NCI-H1930 (cell line): ENCODE measurements around the gene RPLP1.
"Not testable (repeated sequence)": the region's sequence is repeated elsewhere in the genome, so short reads cannot be mapped to it uniquely, and the experiment has no call there.

Experiments used
- DNase-seq, 2 experiments: peaks; one replicate each; lab custom pipeline; 2025; lab: John Stamatoyannopoulos, UW

Gene RPLP1

DNA sequence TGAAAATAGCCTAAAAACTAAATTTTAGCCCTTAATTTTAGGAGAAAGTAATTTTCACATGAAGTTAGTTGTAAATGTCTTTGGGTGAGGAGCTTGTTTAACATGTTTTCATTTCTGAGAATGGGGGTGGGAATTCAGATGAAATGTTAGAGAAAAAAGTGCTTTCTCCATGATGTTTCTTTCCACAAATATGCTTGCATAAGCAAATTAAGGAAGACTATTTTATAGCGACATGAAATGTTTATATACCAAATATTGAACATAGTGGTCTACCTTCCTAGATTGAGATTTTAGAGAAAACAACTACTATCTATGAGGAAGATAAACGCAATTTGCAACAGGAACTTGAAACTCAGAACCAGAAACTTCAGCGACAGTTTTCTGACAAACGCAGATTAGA lies 13.0 kb upstream of the RPLP1 start:
- DNase-seq = no peak

DNA sequence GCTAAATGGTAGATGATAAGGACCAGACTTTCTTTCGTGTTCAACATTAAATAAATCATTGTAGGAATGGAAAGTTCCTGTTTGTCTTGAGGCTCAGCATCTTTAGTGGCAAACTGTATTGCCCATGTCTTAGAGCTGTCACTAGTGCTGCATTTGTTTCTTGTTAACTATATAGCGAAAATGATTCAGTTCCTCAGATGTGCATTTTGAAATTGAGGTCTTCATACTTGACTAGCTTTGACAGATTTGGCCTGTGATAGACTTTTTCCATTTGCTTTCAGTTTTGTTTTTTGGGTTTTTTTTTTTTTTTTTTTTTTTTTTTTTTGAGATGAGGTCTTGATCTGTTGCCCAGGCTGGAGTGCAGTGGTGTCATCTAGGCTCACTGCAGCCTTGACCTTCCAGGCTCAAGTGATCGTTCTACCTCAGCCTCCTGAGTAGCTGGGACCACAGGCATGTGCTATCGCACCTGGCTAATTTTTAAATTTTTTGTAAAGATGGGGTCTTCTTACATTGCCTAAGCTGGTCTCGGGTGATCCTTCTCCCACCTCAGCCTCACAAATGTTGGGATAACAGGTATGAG lies 9.5 kb upstream of the RPLP1 start:
- no peak for DNase-seq

DNA sequence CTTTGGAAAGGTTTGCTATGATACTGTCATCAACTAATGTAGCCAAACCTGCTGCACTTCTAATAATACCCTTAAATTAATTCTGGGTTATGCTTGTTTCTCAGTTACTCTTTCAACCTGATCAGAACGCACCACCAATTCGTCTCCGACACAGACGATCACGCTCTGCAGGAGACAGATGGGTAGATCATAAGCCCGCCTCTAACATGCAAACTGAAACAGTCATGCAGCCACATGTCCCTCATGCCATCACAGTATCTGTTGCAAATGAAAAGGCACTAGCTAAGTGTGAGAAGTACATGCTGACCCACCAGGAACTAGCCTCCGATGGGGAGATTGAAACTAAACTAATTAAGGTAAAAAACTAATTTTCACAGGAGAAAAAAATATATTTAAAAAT lies 7.9 kb upstream of the RPLP1 start:
- DNase-seq = no peak

DNA sequence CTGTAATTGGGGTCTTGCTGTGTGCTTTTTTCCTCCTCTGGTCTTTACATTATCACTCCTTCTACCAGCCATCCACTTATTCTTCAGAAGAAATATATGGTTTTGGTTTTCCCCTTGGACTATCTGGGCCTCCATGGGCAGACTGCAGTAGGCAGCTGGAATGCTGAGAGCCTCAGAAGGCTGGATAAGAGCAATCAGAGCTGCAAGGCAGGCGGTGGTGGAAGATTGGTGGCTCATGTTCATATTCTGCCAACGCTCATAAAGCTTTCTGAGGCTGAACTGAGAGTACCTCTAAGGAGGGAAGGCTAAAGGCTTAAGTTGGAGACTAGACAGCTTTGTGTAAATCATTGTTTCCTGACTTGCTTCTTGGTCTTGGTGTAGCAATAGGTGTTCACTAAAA lies 5.7 kb upstream of the RPLP1 start:
- no peak for DNase-seq

DNA sequence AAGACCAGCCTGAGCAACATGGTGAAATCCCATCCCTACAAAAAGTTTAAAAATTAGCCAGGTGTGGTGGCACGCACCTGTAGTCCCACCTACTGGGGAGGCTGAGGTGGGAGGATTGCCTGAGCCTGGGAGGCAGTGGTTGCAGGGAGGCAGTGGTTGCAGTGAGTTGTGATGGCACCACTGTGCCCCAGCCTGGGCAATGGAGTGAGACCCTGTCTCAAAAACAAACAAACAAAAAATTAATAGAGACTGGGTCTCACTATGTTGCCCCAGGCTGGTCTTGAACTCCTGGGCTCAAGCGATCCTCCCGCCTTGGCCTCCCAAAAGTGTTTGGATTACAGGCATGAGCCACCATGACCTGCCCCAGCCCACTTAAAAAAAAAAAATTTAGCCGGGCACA lies 2.4 kb upstream of the RPLP1 start:
- not testable (repeated sequence) for DNase-seq

DNA sequence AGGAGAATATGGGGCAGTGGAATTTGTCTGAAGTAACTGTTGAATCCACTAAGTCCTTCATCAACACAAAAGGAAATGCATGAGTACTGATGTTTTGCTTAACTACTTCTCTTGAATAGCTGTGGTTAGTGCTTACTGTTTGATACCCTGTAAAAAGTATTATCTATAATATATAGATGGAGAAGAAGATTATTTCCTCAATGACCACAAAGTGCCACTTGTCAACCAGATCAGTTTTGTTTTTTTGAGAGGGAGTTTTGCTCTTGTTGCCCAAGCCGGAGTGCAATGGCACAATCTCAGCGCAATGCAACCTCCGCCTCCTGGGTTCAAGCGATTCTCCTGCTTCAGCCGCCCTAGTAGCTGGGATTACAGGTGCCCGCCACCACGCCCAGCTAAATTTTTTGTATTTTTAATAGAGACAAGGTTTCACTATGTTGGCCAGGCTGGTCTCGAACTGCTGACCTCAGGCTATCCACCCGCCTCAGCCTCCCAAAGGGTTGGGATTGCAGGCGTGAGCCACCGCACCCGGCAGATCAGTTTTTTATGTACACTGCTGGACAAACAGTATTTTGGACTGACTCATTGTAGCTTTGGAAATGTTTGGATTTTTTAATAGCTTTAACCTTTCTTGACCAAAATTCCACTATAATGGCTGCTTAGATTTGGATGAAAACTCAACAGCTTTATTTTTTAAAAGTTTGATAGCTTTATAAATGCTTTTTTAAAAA lies 1.5 kb upstream of the RPLP1 start:
- no peak for DNase-seq

DNA sequence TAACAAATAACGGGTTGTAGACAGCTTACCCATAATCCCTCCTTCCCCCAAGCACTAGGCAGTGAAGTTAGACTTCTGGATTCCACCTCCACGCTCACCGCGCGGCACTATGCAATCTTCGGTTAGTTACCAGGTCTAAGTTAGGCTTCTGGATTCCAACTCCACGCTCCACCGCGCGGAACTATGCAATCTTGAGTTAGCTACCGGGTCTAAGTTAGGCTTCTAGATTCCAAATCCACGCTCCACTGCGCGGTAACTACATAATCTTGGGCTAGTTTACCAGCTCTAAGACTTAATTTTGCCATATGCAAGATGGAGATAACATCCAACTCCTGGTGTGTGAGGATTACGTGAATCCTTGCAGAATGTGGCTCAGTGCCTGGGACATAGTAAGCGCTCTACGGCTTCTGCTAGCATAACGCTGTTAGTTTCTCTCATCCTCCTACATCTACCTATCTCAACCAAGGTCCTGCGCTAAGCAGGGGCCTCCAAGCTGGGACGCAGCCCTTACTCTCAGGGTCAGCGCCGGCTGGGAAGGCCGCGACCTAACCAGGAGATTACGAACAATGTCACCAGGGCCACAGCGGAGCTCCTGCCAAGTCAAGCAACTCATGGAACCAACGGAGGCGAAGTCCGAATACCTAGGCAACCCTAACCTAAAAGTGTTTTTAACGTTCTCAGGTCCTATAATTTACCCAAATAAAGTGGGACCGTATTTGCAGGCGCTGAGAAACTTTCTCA lies 497 bp upstream of the RPLP1 start:
- no peak for DNase-seq

DNA sequence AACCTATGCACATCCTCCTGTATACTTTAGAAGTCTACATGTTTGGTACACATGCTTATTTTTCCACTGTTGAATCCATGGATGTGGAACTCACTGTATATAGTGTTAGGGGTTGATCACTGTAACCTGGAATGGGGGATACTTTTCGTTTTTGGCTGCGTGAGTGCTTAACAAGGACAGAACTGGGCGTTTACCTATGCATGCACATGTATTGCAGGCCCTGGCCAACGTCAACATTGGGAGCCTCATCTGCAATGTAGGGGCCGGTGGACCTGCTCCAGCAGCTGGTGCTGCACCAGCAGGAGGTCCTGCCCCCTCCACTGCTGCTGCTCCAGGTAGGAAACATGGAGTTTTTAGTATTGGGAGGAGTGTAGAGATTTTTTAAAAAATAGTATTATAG lies 2.3 kb downstream of the RPLP1 start:
- no peak for DNase-seq

DNA sequence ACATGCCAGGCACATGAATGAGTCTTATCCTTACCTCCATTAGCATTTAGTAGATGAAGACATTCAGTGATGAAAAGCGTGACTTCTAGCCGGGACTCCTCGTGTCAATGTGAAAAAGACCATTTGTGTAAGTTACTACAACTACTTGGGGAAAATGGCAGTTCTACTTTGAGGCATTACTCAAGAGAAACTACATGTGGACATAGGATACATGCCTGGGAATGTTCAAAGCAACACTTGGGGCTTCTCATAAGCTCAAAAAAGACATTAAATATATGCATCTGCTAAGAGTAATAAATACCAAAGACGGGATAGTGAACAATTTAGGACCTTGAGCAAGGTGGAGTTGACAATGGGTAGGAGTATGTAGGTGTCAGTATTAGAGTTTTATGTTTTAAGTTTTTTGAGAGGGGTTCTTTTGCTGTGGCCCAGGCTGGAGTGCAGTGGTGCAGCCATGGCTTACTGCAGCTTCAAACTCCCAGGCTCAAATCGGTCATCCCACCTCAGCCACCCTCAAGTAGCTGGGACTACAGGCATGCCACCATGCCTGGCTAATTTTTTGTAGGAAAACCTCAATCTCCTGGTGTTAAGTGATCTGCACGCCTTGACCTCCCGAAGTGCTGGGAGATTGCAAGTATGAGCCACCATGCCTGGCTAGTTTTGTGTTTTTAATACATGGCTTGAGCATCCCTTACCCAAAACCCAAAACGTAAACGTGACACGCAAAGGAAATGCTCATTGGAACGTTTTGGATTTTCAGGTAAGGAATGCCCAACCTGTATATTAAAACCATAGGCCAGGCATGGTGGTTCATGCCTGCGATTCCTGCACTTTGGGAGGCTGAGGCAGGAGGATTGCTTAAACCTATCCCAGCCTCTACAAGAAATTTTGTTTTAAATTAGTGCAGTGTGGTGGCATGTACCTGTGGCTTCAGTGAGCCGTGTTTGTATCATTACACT lies 3.9 kb downstream of the RPLP1 start:
- no peak for DNase-seq

DNA sequence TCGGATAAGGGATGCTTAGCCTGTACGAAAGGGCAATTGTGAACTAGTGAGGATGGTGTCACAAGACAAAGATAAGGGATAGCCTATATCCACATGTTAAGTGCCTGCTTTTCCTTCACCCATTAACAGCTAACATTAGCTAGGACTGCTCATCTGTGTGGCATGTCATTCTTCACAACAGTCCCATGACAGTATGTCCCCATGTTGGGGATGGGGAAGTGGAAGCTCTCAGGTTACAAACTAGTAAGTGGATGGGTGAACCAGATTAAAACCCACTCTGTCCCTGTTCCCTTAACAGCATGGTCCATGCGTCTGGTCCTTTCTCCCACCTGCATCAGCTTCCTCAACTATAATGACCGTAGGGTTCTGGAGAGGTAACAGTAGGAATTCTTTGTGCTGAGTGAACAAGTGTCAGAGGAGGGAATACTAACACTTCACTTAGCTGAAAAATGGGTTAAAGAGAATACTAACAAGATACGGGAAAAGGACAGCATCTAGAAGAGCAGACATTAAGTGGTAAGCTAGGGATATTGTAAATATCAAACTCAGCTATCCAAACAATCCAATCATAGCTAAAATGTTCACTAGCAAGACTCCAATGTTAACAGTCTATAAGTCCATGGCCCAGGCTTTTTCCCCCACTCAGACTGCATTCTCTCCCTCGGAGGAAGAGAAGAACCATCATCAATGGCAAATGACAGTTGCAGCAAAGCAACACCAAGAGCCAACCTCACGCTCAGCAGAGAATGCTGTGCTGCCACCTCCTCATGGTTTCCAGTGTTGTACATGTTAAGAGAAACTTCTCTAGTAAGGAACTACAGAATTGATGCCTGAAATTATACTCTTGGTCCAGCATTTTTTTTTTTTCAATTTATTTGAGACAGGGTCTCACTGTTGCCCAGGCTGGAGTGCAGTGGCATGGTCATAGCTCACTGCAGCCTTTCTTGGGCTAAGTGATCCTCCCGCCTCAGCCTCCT lies 5.0 kb downstream of the RPLP1 start:
- no peak for DNase-seq

DNA sequence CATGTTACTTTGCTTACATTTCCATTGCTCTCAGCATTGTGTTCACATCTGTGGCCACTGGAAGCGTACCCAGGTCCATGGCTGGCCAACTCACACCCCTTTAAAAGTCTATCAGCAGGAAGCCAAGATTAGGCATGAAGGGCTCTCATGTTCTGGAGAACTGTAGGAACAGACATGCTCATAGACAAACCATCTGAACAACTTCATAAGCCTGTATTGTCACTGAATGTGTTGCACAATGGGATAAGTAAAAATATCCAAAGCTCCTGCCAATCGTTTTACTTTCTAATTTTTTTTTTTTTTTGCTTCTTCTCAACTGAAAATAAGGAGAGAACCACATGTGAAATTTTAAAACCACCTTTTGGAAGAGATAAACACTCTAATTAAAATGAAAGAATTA lies 6.4 kb downstream of the RPLP1 start:
- no peak for DNase-seq

DNA sequence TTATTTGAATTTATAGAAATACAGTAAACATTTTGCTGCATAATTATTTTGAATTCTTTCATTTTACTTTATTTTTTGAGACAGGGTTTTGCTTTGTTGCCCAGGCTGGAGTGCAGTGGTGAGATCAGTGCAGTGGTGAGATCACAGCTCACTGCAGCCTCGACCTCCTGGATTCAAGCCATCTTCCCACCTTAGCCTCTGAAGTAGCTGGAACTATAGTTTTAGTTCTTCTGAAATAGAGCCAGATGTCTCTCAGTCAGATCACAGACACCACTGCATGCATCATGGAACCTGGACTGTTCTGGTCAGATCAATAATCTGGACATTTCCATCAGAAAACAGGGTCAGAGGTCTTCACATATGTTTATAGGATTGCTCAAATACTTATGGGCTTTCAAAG lies 7.9 kb downstream of the RPLP1 start:
- no peak for DNase-seq

DNA sequence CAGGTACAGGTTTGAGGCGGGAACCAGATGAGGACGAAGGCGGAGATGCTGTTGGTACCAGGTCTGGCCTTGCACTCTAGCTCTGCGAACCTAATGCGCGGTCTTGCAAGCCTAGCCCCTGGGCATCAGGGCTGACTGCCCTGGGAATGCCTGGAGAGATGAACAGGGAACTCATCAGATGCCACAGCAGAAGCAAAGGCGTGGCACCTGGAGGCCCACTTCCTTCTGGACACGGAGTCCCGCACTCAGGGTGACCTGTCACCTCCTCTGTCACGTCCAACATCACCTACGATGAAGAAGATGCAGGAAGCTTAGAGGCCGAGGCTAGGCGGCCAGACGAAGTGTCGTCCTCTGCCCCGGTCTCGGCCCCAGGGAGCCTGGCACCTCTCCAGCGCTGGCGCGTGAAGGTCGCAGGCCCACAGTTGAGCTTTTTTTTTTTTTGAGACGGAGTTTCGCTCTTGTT lies 9.4 kb downstream of the RPLP1 start:
- DNase-seq = no peak

DNA sequence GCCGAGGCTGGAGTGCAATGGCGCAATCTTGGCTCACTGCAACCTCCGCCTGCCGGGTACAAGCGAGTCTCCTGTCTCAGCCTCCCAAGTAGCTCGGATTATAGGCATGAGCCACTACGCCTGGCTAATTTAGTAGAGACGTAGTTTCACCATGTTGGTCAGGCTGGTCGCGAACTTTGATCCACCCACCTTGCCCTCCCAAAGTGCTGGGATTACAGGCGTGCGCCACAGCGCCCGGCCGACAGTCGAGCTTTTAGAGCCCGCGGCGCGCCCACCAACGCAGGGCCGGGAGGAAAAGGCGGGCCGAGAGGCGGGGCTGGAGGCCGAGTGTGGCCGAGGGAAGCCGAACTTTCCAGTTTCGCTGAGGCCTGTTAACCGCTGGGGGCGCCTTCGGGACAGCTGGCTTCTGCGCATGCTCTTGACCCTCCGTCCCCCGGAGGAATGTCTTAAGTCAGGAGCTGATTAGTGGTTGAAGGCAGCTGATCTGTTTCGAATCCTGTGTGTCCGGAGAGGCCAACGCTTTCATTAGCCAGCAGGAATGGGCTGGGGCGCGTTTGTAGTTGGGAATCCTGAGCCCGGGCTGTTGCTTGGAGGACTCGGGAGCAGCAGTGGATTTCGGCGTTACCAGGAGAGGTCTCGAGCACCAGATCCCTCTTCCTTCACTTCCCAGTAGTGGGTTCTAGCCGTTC lies 10.0 kb downstream of the RPLP1 start:
- DNase-seq = peak; percentile 80 to 88

DNA sequence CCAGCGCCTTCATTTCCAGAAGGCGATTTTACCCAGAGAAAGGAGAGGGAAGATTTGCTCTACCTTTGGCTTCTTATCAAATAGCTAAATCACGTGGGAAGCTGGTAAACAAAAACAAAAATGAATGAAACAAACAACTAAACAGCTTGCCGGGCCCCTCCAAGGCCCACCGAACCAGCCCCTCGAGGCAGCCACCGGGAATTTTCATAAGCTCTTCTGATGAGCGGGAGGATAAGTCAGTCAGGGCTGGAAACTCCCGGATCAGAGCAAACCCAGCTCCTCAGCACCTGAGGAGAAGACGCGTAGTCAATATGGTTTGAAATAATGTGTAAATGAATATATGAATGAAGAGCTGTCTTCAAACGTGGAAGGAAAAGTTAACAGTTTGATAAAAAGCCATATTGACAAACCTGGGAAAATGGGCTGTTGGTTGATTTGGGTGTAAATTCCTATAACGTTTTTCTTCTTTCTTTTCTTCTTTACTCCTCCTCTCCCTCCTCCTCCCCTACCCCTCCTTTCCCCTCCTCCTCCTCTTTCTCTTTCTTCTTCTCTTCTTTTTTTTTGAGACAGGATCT lies 10.7 kb downstream of the RPLP1 start:
- no peak for DNase-seq

DNA sequence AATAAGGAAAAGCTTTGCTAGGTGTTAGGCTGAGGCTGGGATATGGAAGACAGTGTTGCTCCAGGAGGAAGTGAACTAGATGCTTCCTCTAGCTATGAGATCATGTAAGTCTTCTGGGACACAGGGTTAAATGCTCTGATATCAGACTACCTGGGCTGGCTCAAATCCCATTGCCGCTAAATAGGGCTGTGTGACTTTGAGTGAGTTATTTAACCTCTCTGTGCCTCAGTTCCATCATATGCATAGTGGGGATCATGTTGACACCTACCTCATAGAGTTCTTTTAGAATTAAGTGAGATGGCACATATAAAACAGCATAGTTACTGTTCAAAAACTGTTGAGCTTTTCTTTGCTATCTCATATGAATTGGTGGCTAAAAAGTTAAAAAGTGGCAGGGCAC lies 12.6 kb downstream of the RPLP1 start:
- DNase-seq = no peak

DNA sequence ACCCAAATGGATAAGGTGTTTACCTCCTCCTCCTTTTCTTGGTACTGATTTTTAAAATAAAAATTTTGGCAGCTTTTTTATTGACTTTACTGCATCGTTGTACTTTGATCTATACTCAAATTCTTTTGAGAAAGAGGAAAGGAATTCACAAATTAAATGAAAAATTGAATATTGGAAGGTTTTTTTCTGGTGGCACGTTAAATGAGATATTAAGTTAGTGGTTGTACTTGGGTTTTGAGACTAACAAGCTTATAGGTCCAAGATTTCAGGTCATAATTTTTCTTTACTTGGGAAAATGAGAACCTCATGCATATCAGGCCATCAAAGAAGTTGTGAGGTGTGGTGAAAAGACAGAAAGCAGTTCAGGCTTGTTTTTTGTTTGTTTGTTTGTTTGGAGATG lies 14.1 kb downstream of the RPLP1 start:
- no peak for DNase-seq

DNA sequence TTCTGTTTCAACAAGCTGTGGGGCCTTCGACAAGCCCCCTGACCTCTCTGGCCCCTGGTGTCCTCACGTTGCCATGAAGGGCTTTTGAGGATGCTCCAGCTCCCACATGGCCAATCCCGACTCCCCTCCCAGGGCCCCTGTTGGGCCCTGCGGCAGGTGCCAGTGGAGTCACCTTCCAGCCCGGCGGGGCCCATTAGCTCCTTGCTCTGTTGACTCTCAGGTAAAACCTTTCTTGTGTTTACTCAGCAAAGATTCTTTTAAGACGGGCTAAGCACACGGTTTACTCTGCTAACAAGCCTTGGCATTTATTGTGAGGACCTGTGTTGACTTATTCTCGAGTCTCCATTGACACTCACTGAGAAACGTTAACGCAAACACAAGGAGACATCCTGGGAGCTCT lies 15.0 kb downstream of the RPLP1 start:
- peak in 1 of 2 experiments; percentile 43 for DNase-seq

DNA sequence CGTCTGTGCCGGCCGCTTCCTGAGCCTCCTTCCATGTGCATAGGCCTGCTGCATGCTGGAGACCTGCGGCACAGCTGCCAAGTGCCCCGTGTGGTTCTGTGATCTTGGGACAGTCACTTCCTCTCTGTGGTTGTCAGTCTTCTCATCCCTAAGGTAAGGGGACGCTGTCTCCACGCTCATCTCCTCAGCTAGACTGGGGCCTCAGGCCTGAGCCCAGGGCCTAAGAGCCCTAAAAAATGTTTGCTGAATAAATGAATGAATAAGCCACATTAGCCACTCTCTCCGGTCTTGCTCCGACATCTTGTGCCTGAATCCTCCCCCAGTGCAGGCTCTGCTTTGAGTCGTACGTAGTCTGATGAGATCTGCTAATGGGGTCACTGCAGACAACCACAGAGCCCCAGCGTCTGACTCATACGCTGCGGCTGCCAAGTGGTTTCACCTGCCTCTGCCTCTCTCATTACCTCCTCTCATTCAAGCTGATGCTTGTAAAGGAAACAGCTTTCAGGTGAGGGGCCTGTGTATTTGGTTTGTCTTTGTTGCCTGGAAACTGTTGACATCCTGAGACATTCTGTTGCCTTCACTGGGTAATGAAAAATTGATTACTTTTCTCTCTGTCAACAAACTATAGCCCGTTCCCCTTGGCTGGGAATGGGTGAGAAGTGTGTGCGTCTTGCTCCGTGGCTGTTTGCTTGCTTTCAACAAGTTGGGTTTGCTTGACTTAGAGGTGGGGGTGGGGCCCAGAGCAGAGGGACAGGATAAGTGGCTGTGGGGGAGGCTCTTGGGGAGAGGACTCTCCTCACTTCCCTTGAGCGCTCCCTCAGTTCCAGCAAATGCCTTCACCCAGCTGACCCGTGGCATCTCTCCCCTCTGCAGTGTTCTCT lies 15.9 kb downstream of the RPLP1 start:
- DNase-seq = peak; percentile 19 to 46
